Common myeloid progenitor, CD34-positive (primary cell): ENCODE data around the gene ARL3.

Experiments used
- CTCF ChIA-PET: fragments of 350-600 bp; sonication (Branson Sonifier 250); formaldehyde crosslinking; loops from one replicate; lab custom pipeline; 2021; ENCODE audit warnings: antibody characterized with exemption; lab: Charles Lee
- POLR2A ChIA-PET: fragments of 350-600 bp; sonication (Branson Sonifier 250); formaldehyde crosslinking; loops from one replicate; lab custom pipeline; 2021; ENCODE audit warnings: antibody characterized with exemption; lab: Charles Lee
- DNase-seq, 3 donors: peaks; one replicate each; pipeline versions ENCODE4 v3.0.0 to v3.0.0-alpha.2; 2013
- H3K27ac ChIP-seq, 2 experiments: 1 replicate in 1 of 2; 2 replicates in 1 of 2; pipeline ENCODE4 v1.7.0; 2013; ENCODE audit warnings: inconsistent platforms in 2 of 2, low read length in 2 of 2, mild to moderate bottlenecking in 2 of 2, low read depth in 1 of 2, moderate library complexity in 1 of 2; ENCODE audit not compliant: severe bottlenecking in 2 of 2, insufficient read depth in 1 of 2, poor library complexity in 1 of 2
- H3K27me3 ChIP-seq, 5 experiments: replicated peaks in 2 of 5; 1 replicate in 3 of 5; 2 replicates in 2 of 5; pipeline versions ENCODE4 v1.6.1 to v1.7.0; 2013; ENCODE audit warnings: low read length in 4 of 5, mild to moderate bottlenecking in 2 of 5, moderate library complexity in 2 of 5, inconsistent platforms in 1 of 5; ENCODE audit not compliant: insufficient read depth in 5 of 5, control insufficient read depth in 4 of 5
- H3K36me3 ChIP-seq, 4 experiments: 1 replicate in 2 of 4; 2 replicates in 2 of 4; pipeline versions ENCODE4 v1.6.1 to v1.7.0; 2013; ENCODE audit warnings: low read length in 3 of 4, control low read depth in 1 of 4, mild to moderate bottlenecking in 1 of 4; ENCODE audit not compliant: control insufficient read depth in 4 of 4, insufficient read depth in 4 of 4
- H3K4me1 ChIP-seq, 4 experiments: 1 replicate in 3 of 4; 2 replicates in 1 of 4; pipeline versions ENCODE4 v1.6.1 to v1.7.1; 2013; ENCODE audit warnings: low read length in 3 of 4, mild to moderate bottlenecking in 3 of 4, control low read depth in 1 of 4, inconsistent platforms in 1 of 4, moderate library complexity in 1 of 4; ENCODE audit not compliant: control insufficient read depth in 4 of 4, insufficient read depth in 4 of 4; ENCODE audit errors: control extremely low read depth in 1 of 4
- H3K4me3 ChIP-seq, 7 experiments: 1 replicate in 4 of 7; 2 replicates in 3 of 7; pipeline versions ENCODE4 v1.5.1 to v1.7.0; 2013; ENCODE audit warnings: mild to moderate bottlenecking in 7 of 7, low read length in 6 of 7, moderate library complexity in 6 of 7, inconsistent platforms in 2 of 7, low read depth in 2 of 7, control low read depth in 1 of 7; ENCODE audit not compliant: insufficient read depth in 4 of 7, control insufficient read depth in 1 of 7; ENCODE audit errors: extremely low read depth in 1 of 7
- H3K9me3 ChIP-seq, 5 experiments: 1 replicate in 4 of 5; 2 replicates in 1 of 5; pipeline versions ENCODE4 v1.6.1 to v1.7.1; 2013; ENCODE audit warnings: low read length in 4 of 5, mild to moderate bottlenecking in 2 of 5, inconsistent platforms in 1 of 5, low read depth in 1 of 5, moderate library complexity in 1 of 5; ENCODE audit not compliant: control insufficient read depth in 4 of 5, insufficient read depth in 2 of 5; ENCODE audit errors: control extremely low read depth in 1 of 5
- WGBS: methylation state at CpG from one replicate; pipeline ENCODE4 v1.1.5; 2013; ENCODE audit not compliant: insufficient coverage; 5-methylcytosine and 5-hydroxymethylcytosine counted together

ARL3 gene

GRCh38 chr10:102658802-102659201 is 55.4 kb downstream of the ARL3 start:
- no peaks in the 10 kb centered on the region for H3K9me3 ChIP-seq
- WGBS, result 80% methylated on average over 4 of the region's 5 CpGs
- peaks cover 2 to 35% (median 28%) of the 10 kb centered on the region in 4 experiments for H3K4me1 ChIP-seq
- no peak for DNase-seq
- H3K27ac ChIP-seq, result no peak overlapping the region
- peaks cover 3 to 46% (median 36%) of the 10 kb centered on the region in 4 experiments for H3K36me3 ChIP-seq
- no peaks in the 10 kb centered on the region for H3K27me3 ChIP-seq
- ChIA-PET POLR2A (interaction anchor here (0.6 to 3.6 kb wide), 3 partner anchors 9 to 13 kb away, joined by 3 to 24 read pairs (median 4); partner anchors contain the start of gene TRIM8), CTCF (interaction anchor here (0.8 to 10.8 kb wide), 4 partner anchors 8 to 17 kb away, joined by 3 to 98 read pairs (median 14); no protein-coding TSS in a partner anchor)
- no peak overlapping the region for H3K4me3 ChIP-seq

GRCh38 chr10:102657984-102658724 is 56.0 kb downstream of the ARL3 start:
- Histone ChIP-seq H3K27me3 (no peaks in the 10 kb centered on the region), H3K9me3 (no peaks in the 10 kb centered on the region), H3K36me3 (peaks cover 3 to 52% (median 42%) of the 10 kb centered on the region in 4 experiments), H3K4me3 (no peak overlapping the region), H3K4me1 (peaks cover 2 to 40% (median 30%) of the 10 kb centered on the region in 4 experiments), H3K27ac (no peak overlapping the region)
- POLR2A ChIA-PET, result interaction anchor here (0.5 to 3.6 kb wide), 3 partner anchors 8 to 148 kb away, joined by 3 to 24 read pairs (median 4); partner anchors contain the start of gene TRIM8
- DNase-seq, result no peak
- WGBS, result 89% methylated on average over 12 of the region's 13 CpGs
- CTCF ChIA-PET, result interaction anchor here (0.7 to 10.8 kb wide), 6 partner anchors 8 to 18 kb away, joined by 3 to 98 read pairs (median 4); no protein-coding TSS in a partner anchor

- Histone ChIP-seq H3K4me1 (peaks cover 2 to 46% (median 32%) of the 10 kb centered on the region in 4 experiments), H3K36me3 (peaks cover 3 to 54% (median 45%) of the 10 kb centered on the region in 4 experiments), H3K4me3 (no peak overlapping the region), H3K27me3 (no peaks in the 10 kb centered on the region), H3K27ac (no peak overlapping the region), H3K9me3 (no peaks in the 10 kb centered on the region)
- ChIA-PET CTCF (interaction anchor here (0.7 to 10.8 kb wide), 4 partner anchors 9 to 19 kb away, joined by 3 to 98 read pairs (median 4); no protein-coding TSS in a partner anchor), POLR2A (no interaction called here)
- DNase-seq, result no peak
- WGBS, result 93% methylated on average over 3 of the region's 11 CpGs
Measured at GRCh38 chr10:102657451-102657850, 56.7 kb downstream of the ARL3 start.

GRCh38 chr10:102656791-102657371 is 57.3 kb downstream of the ARL3 start:
- WGBS, result 97% methylated on average over 41 of the region's 42 CpGs
- H3K27ac ChIP-seq, result no peak overlapping the region
- peaks cover 3 to 60% (median 45%) of the 10 kb centered on the region in 4 experiments for H3K36me3 ChIP-seq
- no peak overlapping the region for H3K4me3 ChIP-seq
- no peaks in the 10 kb centered on the region for H3K27me3 ChIP-seq
- DNase-seq, result no peak
- no peaks in the 10 kb centered on the region for H3K9me3 ChIP-seq
- peaks cover 2 to 49% (median 37%) of the 10 kb centered on the region in 4 experiments for H3K4me1 ChIP-seq
- ChIA-PET POLR2A (interaction anchor here (1.4 kb wide), 1 partner anchor 11 kb away, joined by 4 read pairs; no protein-coding TSS in a partner anchor), CTCF (interaction anchor here (1.2 to 10.8 kb wide), 4 partner anchors 9 to 19 kb away, joined by 3 to 98 read pairs (median 11); partner anchors contain the start of gene TRIM8)

- Histone ChIP-seq H3K4me3 (no peak overlapping the region), H3K36me3 (peaks cover 3 to 61% (median 48%) of the 10 kb centered on the region in 4 experiments), H3K27me3 (no peaks in the 10 kb centered on the region), H3K27ac (no peak overlapping the region), H3K4me1 (peaks cover 2 to 49% (median 38%) of the 10 kb centered on the region in 4 experiments), H3K9me3 (no peaks in the 10 kb centered on the region)
- WGBS, result 98% methylated on average over 6 of the region's 12 CpGs
- ChIA-PET CTCF (interaction anchor here (0.6 to 10.8 kb wide), 7 partner anchors 9 to 460 kb away, joined by 3 to 98 read pairs (median 3); partner anchors contain the start of gene TRIM8), POLR2A (interaction anchor here (1.3 to 1.4 kb wide), 2 partner anchors 10 to 14 kb away, joined by 3 to 4 read pairs; no protein-coding TSS in a partner anchor)
- no peak for DNase-seq
Measured at GRCh38 chr10:102656026-102656425, 58.2 kb downstream of the ARL3 start.

- Histone ChIP-seq H3K4me3 (no peak overlapping the region), H3K27me3 (no peaks in the 10 kb centered on the region), H3K4me1 (peaks cover 0 to 49% (median 38%) of the 10 kb centered on the region in 4 experiments), H3K36me3 (peaks cover 3 to 65% (median 48%) of the 10 kb centered on the region in 4 experiments), H3K9me3 (no peaks in the 10 kb centered on the region), H3K27ac (no peak overlapping the region)
- WGBS, result 93% methylated on average over 12 of the region's 12 CpGs
- DNase-seq, result no peak
- CTCF ChIA-PET, result interaction anchor here (1.3 to 10.8 kb wide), 4 partner anchors 10 to 21 kb away, joined by 3 to 98 read pairs (median 16); partner anchors contain the start of gene TRIM8
- POLR2A ChIA-PET, result no interaction called here
Measured at GRCh38 chr10:102654969-102655368, 59.2 kb downstream of the ARL3 start.
